Measurements from ENCODE around the gene MACROH2A2.

DNA sequence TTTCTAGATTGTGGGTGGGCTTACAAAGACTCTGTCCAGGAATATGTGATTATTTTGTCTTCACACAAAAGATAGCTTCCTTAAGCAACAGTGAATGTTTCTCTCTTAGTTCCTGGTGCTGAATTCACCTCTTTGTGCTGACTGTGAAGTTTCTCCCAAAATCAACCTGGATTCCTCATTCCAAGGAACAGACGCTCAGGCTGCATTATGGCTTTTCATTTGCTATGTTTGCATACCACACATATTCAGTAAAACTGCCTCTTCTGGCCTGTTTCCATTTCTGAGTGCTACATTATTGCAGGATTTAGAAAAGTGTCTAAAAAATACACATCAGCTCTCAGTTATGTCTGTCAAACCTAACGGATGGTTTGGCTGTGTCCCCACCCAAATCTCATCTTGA is 21.5 kb downstream of the MACROH2A2 start:
- TF ChIP-seq, protein P1, sequence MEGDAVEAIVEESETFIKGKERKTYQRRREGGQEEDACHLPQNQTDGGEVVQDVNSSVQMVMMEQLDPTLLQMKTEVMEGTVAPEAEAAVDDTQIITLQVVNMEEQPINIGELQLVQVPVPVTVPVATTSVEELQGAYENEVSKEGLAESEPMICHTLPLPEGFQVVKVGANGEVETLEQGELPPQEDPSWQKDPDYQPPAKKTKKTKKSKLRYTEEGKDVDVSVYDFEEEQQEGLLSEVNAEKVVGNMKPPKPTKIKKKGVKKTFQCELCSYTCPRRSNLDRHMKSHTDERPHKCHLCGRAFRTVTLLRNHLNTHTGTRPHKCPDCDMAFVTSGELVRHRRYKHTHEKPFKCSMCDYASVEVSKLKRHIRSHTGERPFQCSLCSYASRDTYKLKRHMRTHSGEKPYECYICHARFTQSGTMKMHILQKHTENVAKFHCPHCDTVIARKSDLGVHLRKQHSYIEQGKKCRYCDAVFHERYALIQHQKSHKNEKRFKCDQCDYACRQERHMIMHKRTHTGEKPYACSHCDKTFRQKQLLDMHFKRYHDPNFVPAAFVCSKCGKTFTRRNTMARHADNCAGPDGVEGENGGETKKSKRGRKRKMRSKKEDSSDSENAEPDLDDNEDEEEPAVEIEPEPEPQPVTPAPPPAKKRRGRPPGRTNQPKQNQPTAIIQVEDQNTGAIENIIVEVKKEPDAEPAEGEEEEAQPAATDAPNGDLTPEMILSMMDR (IDR thresholded peaks at IDR 0.05): no peak
- TF ChIP-seq POLR2AphosphoS5 (IDR thresholded peaks at IDR 0.05) (no peak), POLR2A (IDR thresholded peaks at IDR 0.05) (no peak), EP300 (IDR thresholded peaks at IDR 0.05) (no peak)
